ENCODE data around the gene TMEM98. TPM values are rescaled to one million over a fixed set of nuclear protein-coding genes. Genes with fewer than 3 reads are reported as not detected.

The TMEM98 gene
- polyA plus RNA-seq, 3 donors: not detected

GRCh38 chr17:32904891-32905290, 23.1 kb upstream of the TMEM98 start:
- intact Hi-C loops (cut with micrococcal nuclease): no loop called here
- peaks cover 0 to 4% (median 0%) of the 10 kb centered on the region in 7 donors for H3K9me3 Mint-ChIP-seq
- no peaks in the 10 kb centered on the region for H3K4me1 Mint-ChIP-seq
- Histone ChIP-seq H3K36me3 (replicated peaks in 1 of 2; ENCODE audit: control insufficient read depth in 1 of 2, insufficient read depth in 2 of 2, low read length in 2 of 2) (no peaks in the 10 kb centered on the region), H2AFZ (ENCODE audit: insufficient read depth, low read depth, low read length, poor library complexity, severe bottlenecking) (no peak overlapping the region), H3K9ac (ENCODE audit: insufficient read depth, low read length, poor library complexity, severe bottlenecking) (no peak overlapping the region), H3K27ac (ENCODE audit: low read depth in 1 of 2, low read length in 2 of 2) (no peak overlapping the region), H3K4me2 (replicated peaks; ENCODE audit: extremely low read depth, low read length, poor library complexity, severe bottlenecking) (no peak overlapping the region), H3K79me2 (ENCODE audit: insufficient read depth, low read length) (no peaks in the 10 kb centered on the region), H3K4me1 (ENCODE audit: control insufficient read depth in 1 of 2, insufficient read depth in 2 of 2, low read length in 2 of 2) (no peaks in the 10 kb centered on the region), H4K20me1 (ENCODE audit: insufficient read depth, low read length) (no peaks in the 10 kb centered on the region), H3K4me3 (replicated peaks in 1 of 3; ENCODE audit: low read depth in 2 of 3, low read length in 3 of 3) (no peak overlapping the region), H3K27me3 (ENCODE audit: control insufficient read depth in 2 of 2, insufficient read depth in 2 of 2, low read length in 2 of 2) (peaks cover 0 to 3% of the 10 kb centered on the region in 2 donors), H3K9me3 (replicated peaks in 1 of 2; ENCODE audit: control insufficient read depth in 1 of 2, insufficient read depth in 1 of 2, low read length in 2 of 2) (no peaks in the 10 kb centered on the region)
- TF ChIP-seq CTCF (IDR thresholded peaks at IDR 0.05): no peak
- no peaks in the 10 kb centered on the region for H3K36me3 Mint-ChIP-seq
- WGBS (ENCODE audit: insufficient coverage): no CpG with 5 or more reads among the region's 3 CpGs
- no peak for DNase-seq
- H3K4me3 Mint-ChIP-seq: no peak overlapping the region
- H3K27me3 Mint-ChIP-seq (ENCODE audit: low read depth in 3 of 3): peaks cover 0 to 13% (median 11%) of the 10 kb centered on the region in 3 donors
- no peak overlapping the region for H3K27ac Mint-ChIP-seq

GRCh38 chr17:32907583-32907982, 20.4 kb upstream of the TMEM98 start:
- no peak for DNase-seq
- peaks cover 1 to 12% (median 8%) of the 10 kb centered on the region in 3 donors for H3K27me3 Mint-ChIP-seq (ENCODE audit: low read depth in 3 of 3)

More at GRCh38 chr17:32907583-32907982, 20.4 kb upstream of the TMEM98 start:
- Histone ChIP-seq H3K27ac (ENCODE audit: low read depth in 1 of 2, low read length in 2 of 2) (no peak overlapping the region), H3K4me2 (replicated peaks; ENCODE audit: extremely low read depth, low read length, poor library complexity, severe bottlenecking) (no peak overlapping the region), H3K4me3 (replicated peaks in 1 of 3; ENCODE audit: low read depth in 2 of 3, low read length in 3 of 3) (no peak overlapping the region), H3K27me3 (ENCODE audit: control insufficient read depth in 2 of 2, insufficient read depth in 2 of 2, low read length in 2 of 2) (peaks cover 0 to 3% of the 10 kb centered on the region in 2 donors), H4K20me1 (ENCODE audit: insufficient read depth, low read length) (no peaks in the 10 kb centered on the region), H3K79me2 (ENCODE audit: insufficient read depth, low read length) (no peaks in the 10 kb centered on the region), H3K9me3 (replicated peaks in 1 of 2; ENCODE audit: control insufficient read depth in 1 of 2, insufficient read depth in 1 of 2, low read length in 2 of 2) (no peaks in the 10 kb centered on the region), H3K9ac (ENCODE audit: insufficient read depth, low read length, poor library complexity, severe bottlenecking) (no peak overlapping the region), H2AFZ (ENCODE audit: insufficient read depth, low read depth, low read length, poor library complexity, severe bottlenecking) (no peak overlapping the region), H3K36me3 (replicated peaks in 1 of 2; ENCODE audit: control insufficient read depth in 1 of 2, insufficient read depth in 2 of 2, low read length in 2 of 2) (no peaks in the 10 kb centered on the region), H3K4me1 (ENCODE audit: control insufficient read depth in 1 of 2, insufficient read depth in 2 of 2, low read length in 2 of 2) (no peaks in the 10 kb centered on the region)
- intact Hi-C loops (cut with micrococcal nuclease): no loop called here
- H3K4me3 Mint-ChIP-seq: no peak overlapping the region
- no peak overlapping the region for H3K27ac Mint-ChIP-seq
- no peaks in the 10 kb centered on the region for H3K36me3 Mint-ChIP-seq
- no peak for TF ChIP-seq CTCF (IDR thresholded peaks at IDR 0.05)
- 80% methylated on average over 1 of the region's 6 CpGs for WGBS (ENCODE audit: insufficient coverage)
- no peaks in the 10 kb centered on the region for H3K4me1 Mint-ChIP-seq
- H3K9me3 Mint-ChIP-seq: no peaks in the 10 kb centered on the region

Data from CD14-positive monocyte (primary cell).